Ovary (tissue), 9 donors: ENCODE data around the gene G3BP1. TPM values are rescaled to one million over a fixed set of nuclear protein-coding genes. Genes with fewer than 3 reads are reported as not detected.

Experiments
- DNase-seq, 5 donors: peaks; one replicate each; pipeline ENCODE4 v3.0.0-alpha.2; 2019 to 2020
- H3K27ac ChIP-seq, 2 donors: fragments of 200-600 bp; one replicate each; pipeline versions ENCODE4 v1.5.1 to v1.8.0; 2019 to 2022
- H3K27me3 ChIP-seq: fragments of 200-600 bp; one replicate; pipeline ENCODE4 v1.8.0; 2022
- H3K36me3 ChIP-seq: fragments of 200-600 bp; sonication (generic); one replicate; pipeline ENCODE4 v1.5.1; 2019
- H3K4me1 ChIP-seq: one replicate; pipeline ENCODE4 v1.8.1; 2013; ENCODE audit warnings: mild to moderate bottlenecking, moderate library complexity; ENCODE audit not compliant: insufficient read depth
- H3K4me3 ChIP-seq: fragments of 200-600 bp; sonication (generic); one replicate; pipeline ENCODE4 v1.5.1; 2017
- H3K9me3 ChIP-seq, 2 donors: fragments of 200-600 bp in 1 of 2; sonication (generic) in 1 of 2; one replicate each; pipeline versions ENCODE4 v1.5.1 to v1.8.1; 2013 to 2019; ENCODE audit warnings: mild to moderate bottlenecking in 1 of 2, moderate library complexity in 1 of 2
- CTCF ChIP-seq, 3 donors: fragments of 450-650 bp in 2 of 3; fragments of 200-600 bp in 1 of 3; IDR thresholded peaks; one replicate each; pipeline versions ENCODE4 v1.5.1 to v1.8.0; 2016 to 2022; ENCODE audit warnings: antibody characterized with exemption in 3 of 3, mild to moderate bottlenecking in 1 of 3
- EP300 ChIP-seq: sonication (generic); formaldehyde crosslinking; IDR thresholded peaks from one replicate; pipeline ENCODE4 v1.6.1; 2017; ENCODE audit warnings: antibody characterized with exemption
- POLR2A ChIP-seq: fragments of 450-650 bp; IDR thresholded peaks from one replicate; pipeline ENCODE4 v1.6.1; 2017; ENCODE audit warnings: antibody characterized with exemption, mild to moderate bottlenecking, moderate library complexity
- WGBS, 3 donors: extraction: QIAGEN DNeasy Blood & Tissue Kit in 1 of 3; methylation state at CpG; one replicate each; pipeline versions ENCODE4 v1.1.5 to v1.1.7; 2013 to 2017; 5-methylcytosine and 5-hydroxymethylcytosine counted together
- intact Hi-C, 4 donors: fragments of 100-400 bp; cut with DNase I; formaldehyde crosslinking; loops; one replicate each; pipeline versions ENCODE4 v1.11.0 to v1.15.1; 2022 to 2023
- polyA plus RNA-seq, 2 donors: library from polyadenylated mRNA; stranded (reverse); fragments of 200-250 nt in 1 of 2; fragments of 350-450 nt in 1 of 2; fragmentation: Illumina TruSeq in 1 of 2; extraction: RNeasy Lipid Tissue Mini Kit (QIAGEN cat#74804) in 1 of 2; gene quantifications; one replicate each; pipeline ENCODE4 v1.2.3, GENCODE V29; 2013 to 2014
- total RNA-seq, 7 donors: library from RNA; depleted of rRNA in 2 of 7; stranded (reverse); fragments of >200 nt in 2 of 7; fragmentation: NEBNext Ultra II Directional in 3 of 7; extraction: Animal tissue kit (Norgen Biotek cat#: 25700) in 3 of 7; gene quantifications; one replicate each; pipeline versions ENCODE4 v1.1.0 to v1.2.4, GENCODE V29; 2016 to 2023
- donor health status: DM: no; HTN: no; CAD: no; lungs with moderate emphysema.
- donor health status: DM: no; HTN: no; CAD: no.
- donor health status: Bipolar disorder and iron deficiency.
- donor health status: DM: yes; HTN: yes; CAD: no.
- donor health status: DM: no; HTN: no; CAD: no.
- donor health status: DM: yes; HTN: yes; CAD: no.

The G3BP1 gene
- total and polyA plus RNA-seq, 9 donors: 31.0 to 224 (median 153) TPM

- Histone ChIP-seq H3K4me1 (peaks cover 7% of the 10 kb centered on the region), H3K4me3 (no peak overlapping the region), H3K9me3 (no peaks in the 10 kb centered on the region), H3K27me3 (no peaks in the 10 kb centered on the region), H3K27ac (no peak overlapping the region), H3K36me3 (no peaks in the 10 kb centered on the region)
- WGBS, 3 donors: 84 to 93% (median 87%) methylated on average over 3 of the region's 3 CpGs
- intact Hi-C loops: no loop called here
- no peak for DNase-seq
- TF ChIP-seq POLR2A: no peak
Measured at GRCh38 chr5:151755383-151755782, 16.4 kb upstream of the G3BP1 start.

GRCh38 chr5:151757233-151758140, 14.3 kb upstream of the G3BP1 start:
- DNase-seq: no peak
- peak overlapping the region; percentile 95 for H3K4me3 ChIP-seq
- H3K27ac ChIP-seq: peak overlapping the region in 1 of 2 donors; percentile 41
- no peaks in the 10 kb centered on the region for H3K27me3 ChIP-seq
- H3K36me3 ChIP-seq: no peaks in the 10 kb centered on the region
- no peaks in the 10 kb centered on the region for H3K9me3 ChIP-seq
- H3K4me1 ChIP-seq: peaks cover 7% of the 10 kb centered on the region
- 13 to 14% (median 14%) methylated on average over 9 of the region's 9 CpGs for WGBS, 3 donors
- intact Hi-C loops: no loop called here
- no peak for TF ChIP-seq POLR2A
- TF ChIP-seq EP300: no peak
- TF ChIP-seq CTCF (IDR thresholded peaks at IDR 0.05): no peak

- DNase-seq: peak in 1 of 5 donors; percentile 37
Measured at GRCh38 chr5:151758141-151758429, 13.7 kb upstream of the G3BP1 start.

GRCh38 chr5:151758430-151759241, 13.1 kb upstream of the G3BP1 start, which contains the start of gene ATOX1:
Gene ATOX1 (minus strand): TSS chr5:151758631. CDS start chr5:151758551, 80 bp downstream.
- 2 to 3% (median 2%) methylated on average over 54 to 61 of the region's 61 CpGs for WGBS, 3 donors
- peak; percentile 90 to 95 (median 94) for DNase-seq
- intact Hi-C loops: no loop called here
- H3K27me3 ChIP-seq: no peaks in the 10 kb centered on the region
- H3K4me3 ChIP-seq: peak within 1 kb of the TSS; percentile 95
- peak within 1 kb of the TSS; percentile 20 to 71 for H3K27ac ChIP-seq
- H3K9me3 ChIP-seq: no peaks in the 10 kb centered on the region
- H3K4me1 ChIP-seq: peaks cover 7% of the 10 kb centered on the region
- no peak for TF ChIP-seq EP300
- TF ChIP-seq CTCF (IDR thresholded peaks at IDR 0.05): peak; percentile 25 to 66 (median 63)
- peak; percentile 83 for TF ChIP-seq POLR2A
- H3K36me3 ChIP-seq: no peaks in the 10 kb centered on the region

More at GRCh38 chr5:151758141-151758429, 13.7 kb upstream of the G3BP1 start:
- Histone ChIP-seq H3K9me3 (no peaks in the 10 kb centered on the region), H3K4me1 (peaks cover 7% of the 10 kb centered on the region), H3K27ac (peak overlapping the region in 1 of 2 donors; percentile 41), H3K27me3 (no peaks in the 10 kb centered on the region), H3K4me3 (peak overlapping the region; percentile 95), H3K36me3 (no peaks in the 10 kb centered on the region)
- 0 to 1% (median 0%) methylated on average over 11 of the region's 11 CpGs for WGBS, 3 donors
- intact Hi-C loops: no loop called here
- TF ChIP-seq EP300: no peak
- TF ChIP-seq CTCF (IDR thresholded peaks at IDR 0.05): no peak
- no peak for TF ChIP-seq POLR2A
